Pons (tissue), 1 donor: Measurements from ENCODE around the gene AGER.
"Not testable (repeated sequence)": the region's sequence is repeated elsewhere in the genome, so short reads cannot be mapped to it uniquely, and the experiment has no call there.

ENCODE experiments used
- DNase-seq: peaks from one replicate; pipeline ENCODE4 v3.0.0-alpha.2; 2016; ENCODE audit warnings: low spot score

Gene AGER

GRCh38 chr6:32186151-32186840, 2.2 kb upstream of the AGER start:
- DNase-seq: not testable (repeated sequence)

DNA sequence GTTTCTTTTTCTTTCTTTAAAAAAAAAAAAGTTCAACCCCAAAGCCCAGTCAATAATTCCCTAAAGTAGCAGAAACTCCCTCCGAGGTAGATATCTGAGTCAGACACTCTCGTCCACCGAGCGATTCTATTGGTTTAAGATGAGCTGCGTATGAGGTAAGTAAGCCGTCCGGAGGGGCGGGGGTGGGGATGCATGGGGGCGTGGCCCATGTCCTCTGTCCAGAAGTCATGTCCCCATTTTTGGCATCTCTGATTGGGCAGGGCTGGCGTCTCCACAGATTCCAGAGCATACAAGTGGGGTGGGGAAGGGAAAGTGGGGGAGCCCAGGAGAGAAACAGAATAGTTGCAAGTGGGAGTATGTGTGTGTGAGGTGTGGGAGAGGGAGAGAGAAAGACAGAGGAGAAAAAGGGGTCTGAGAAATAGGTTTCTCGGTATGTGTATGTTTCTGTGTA, 1.7 kb upstream of the AGER start:
- not testable (repeated sequence) for DNase-seq

- DNase-seq: no peak
Measured at GRCh38 chr6:32183483-32184083, 470 bp downstream of the AGER start.

DNA sequence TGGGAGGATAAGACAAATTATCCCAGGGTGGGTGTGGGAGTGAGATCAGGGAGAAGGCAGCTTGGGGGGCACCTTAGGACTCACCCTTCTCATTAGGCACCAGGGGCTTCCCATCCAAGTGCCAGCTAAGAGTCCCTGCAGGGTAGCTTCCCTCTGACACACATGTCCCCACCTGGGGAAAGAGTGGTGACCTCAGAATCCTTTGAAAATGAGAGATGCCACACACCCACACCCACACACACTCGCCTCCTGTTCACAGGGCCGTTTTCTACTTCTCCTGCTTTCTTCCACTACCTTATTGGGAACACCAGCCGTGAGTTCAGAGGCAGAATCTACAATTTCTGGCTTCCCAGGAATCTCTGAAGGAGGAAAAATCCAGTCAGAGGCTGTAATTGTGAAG, 1.0 kb downstream of the AGER start:
- DNase-seq: no peak

- no peak for DNase-seq
Measured at GRCh38 chr6:32182555-32182981, 1.5 kb downstream of the AGER start.

DNA sequence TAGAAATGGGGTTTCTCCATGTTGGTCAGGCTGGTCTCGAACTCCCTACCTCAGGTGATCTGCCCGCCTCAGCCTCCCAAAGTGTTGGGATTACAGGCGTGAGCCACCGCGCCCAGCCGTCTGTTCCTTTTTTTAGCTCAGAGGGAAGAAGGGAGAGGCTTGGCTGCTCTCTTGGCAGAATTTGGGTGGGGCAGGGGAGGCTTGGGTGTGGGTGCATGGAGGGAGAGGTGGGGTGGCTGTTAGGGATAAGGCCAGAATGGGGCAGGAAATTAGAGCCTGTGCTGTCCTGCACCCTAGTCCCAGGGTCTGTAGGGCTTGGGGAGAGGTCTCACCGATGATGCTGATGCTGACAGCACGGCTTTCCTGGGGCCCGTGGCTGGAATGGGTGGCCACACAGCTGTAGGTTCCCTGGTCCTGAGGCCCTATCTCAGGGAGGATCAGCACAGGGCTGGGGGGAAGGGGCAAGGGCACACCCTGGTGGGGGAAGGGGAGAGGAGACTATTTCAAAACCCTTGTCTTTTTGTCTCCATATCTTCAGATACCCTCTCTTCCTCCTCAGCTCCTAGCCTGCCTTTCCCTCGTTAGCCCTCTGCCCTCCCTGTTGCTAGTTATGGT, 2.0 kb downstream of the AGER start:
- no peak for DNase-seq

DNA sequence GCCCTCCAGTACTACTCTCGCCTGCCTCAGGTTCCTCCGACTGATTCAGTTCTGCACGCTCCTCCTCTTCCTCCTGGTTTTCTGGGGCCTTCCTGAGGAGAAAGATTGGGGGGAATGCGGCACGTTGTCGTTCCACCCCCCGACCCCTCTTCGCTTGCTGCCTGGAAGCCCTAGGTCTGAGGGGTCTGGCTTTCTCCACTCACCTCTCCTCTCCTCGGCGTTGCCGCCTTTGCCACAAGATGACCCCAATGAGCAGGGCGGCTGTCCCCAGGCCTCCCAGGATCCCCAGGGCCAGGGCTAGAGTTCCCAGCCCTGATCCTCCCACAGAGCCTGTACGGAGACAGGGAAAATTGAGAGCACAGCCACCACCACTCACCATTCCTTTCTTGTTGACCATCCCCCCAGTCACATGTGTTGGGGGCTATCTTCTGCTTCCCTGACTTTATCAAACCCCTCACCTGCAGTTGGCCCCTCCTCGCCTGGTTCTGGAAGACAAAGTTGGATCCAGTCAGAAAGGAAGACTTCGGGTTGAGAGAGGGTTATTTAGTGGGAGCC, 2.8 kb downstream of the AGER start:
- no peak for DNase-seq

DNA sequence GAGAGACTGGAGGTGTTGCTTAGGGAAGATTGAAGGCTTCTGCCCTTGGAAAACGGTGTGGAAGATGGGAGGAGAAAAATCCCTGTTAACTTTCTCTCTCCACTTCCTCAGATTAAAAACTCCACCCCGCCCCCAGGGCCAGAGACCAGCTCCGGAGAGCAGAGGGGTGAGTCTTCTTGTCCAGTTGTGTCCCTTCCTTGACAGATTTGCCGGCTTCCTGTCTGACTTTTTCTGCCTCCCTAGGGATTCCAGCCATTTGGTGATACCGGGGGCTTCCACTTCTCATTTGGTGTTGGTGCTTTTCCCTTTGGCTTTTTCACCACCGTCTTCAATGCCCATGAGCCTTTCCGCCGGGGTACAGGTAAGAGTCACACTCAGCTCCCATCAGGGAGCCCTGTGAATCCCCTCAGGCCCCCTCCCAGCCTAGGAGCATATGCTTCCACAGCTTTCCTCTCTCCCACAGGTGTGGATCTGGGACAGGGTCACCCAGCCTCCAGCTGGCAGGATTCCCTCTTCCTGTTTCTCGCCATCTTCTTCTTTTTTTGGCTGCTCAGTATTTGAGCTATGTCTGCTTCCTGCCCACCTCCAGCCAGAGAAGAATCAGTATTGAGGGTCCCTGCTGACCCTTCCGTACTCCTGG, 4.2 kb downstream of the AGER start:
- DNase-seq: no peak

DNA sequence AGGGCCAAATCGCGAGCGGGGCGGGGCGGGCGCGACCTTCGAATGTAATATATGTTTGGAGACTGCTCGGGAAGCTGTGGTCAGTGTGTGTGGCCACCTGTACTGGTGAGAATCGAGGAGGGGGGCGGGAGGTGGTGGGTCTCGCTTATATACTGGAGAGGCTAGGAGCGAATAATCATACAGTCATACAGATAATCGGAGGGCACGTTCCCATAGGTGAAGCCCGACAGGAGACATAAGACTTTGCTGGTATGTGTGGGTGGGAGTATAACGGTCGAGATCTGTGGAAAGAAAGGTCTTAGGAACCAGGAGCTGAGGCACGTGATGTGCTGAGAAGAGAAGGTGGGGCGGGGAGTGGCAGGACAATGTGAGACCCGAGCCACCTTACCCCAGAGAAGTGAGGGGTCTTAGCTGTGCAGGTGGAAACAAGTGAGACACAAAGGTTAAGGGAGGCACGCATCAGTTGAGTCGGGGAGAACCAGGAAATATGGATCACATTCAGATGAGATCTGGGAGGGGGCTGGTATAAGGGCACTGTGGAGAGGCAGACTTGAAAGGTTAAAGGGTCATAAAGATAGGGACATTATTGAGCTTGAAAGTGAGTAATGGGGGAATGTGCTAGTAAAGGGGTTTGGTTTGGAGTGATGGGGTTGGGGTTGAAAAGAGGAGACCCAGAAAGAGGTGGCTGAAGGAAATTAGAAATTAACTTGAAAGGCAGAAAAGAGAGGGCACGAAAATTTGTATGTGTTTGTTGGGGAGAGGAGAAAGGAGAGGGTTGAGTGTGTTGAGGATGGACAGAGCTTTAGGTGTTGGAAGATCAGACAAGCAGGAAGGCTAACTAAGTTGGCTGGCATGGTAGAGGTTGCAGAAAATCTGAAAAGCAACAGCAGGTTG, 5.3 kb downstream of the AGER start:
- peak; percentile 48 for DNase-seq

GRCh38 chr6:32177788-32178546, 6.1 kb downstream of the AGER start, which contains the start of gene RNF5:
TSS of gene RNF5 (plus strand) at chr6:32178405. CDS start at chr6:32178512, 107 bp downstream.
- DNase-seq: peak; percentile 100

DNA sequence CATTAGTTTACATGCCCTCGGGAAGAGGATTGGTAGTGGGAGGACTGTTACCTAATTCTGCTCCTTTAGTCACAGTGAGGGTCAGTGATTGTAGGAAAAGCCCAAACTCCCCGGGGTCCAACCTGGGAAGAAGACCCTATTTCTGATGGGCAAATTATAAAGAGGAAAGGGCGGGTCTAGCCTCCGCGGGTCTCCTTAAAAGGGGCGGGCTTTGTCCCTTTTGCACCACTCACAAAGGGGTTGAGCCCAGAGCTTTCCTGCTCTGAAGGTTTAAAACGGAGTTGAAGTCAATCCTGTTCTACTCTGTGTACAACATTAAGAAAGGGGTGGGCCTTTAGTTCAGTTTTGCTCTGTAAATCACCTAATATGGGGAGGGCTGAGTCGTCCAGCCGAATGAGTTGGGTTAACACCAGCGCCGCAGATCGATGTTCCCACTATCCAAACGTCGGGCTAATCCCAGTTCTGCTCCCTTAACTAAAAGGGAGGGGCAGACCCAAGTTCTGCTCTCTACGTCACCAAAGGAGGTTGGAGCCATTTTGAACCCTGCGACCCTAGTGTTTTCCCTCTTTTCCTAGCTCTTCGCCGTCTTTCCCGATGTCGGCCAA, 6.8 kb downstream of the AGER start:
- DNase-seq: no peak

DNA sequence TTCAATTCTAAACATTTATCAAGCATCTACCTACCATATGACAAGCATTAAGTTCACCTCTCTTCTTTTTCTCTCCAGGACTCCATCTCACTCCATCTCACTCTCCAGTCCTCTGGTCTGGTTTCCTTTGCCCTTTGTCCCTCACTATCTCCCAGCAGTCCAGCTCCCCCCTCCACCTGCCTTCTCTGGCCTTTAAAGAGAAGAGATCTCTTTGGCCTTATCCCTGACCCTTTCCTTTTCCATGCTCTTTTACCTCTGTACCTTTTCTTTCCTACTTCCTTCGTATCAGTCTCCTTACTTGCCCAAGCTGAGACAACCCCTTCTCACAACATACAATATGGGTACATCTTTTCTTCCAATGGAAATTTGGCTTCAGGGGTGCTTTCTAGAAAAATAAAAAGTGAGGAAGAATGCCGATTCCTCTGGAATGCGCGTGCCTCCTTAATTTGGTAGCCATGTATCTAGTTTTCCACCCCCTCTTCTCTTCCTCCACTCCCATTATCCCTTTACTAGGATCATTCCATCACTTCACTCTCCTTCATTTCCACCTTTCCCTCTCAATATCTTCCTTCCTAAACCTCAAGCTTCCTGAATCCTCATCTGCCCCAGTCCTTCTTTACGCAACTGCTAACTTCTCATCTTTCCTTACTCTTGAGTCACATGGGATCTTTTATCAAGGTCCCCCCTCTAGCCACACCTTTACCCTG, 7.4 kb downstream of the AGER start:
- peak; percentile 72 for DNase-seq

DNA sequence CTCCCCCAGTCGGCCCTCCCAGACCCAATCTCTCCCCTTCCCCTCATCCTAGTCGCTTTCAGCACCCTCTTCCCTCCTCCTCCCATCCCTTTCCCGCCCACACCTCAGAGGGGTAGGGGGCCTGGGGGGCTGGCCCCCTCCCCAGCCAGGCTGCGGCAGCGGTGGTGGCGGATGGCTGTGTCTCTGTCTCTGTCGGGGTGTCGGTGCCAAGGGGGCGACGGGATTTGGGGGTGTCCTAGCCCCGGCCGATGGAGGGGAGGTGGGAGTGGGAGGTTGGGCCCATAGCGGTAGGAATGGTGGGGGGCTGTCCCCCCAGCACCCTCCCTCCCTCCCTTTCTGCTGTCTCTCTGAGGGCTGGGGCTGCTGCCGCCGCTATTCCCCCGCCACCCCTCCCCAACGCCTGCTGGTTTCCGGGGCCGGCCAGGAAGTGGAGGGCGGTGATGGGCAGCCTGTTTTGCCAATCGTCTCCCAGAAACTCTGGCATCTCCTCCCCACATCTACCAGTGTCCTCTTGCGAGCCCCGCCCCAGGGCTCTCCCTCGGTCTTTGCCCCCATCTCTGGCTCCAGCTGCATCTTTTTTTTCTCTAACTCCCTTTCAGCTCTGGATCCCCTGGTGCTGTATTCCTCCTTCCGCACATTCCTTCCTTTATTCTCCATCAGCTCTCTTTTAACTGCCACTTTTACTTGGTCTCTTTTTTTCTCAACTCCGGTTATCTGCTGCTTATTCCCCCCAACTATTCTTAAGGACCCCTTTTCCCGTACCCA, 8.2 kb downstream of the AGER start, which contains the start of gene AGPAT1:
Gene AGPAT1, minus strand, starts transcription at position 374 of the 765 bp plus-strand sequence. CDS start 4,588 bp downstream, outside the sequence.
- peak; percentile 98 for DNase-seq

- DNase-seq: no peak
Measured at GRCh38 chr6:32175322-32175710, 8.7 kb downstream of the AGER start.

- no peak for DNase-seq
Measured at GRCh38 chr6:32174416-32174815, 9.6 kb downstream of the AGER start.

- no peak for DNase-seq
Measured at GRCh38 chr6:32173051-32173727, 10.9 kb downstream of the AGER start.

DNA sequence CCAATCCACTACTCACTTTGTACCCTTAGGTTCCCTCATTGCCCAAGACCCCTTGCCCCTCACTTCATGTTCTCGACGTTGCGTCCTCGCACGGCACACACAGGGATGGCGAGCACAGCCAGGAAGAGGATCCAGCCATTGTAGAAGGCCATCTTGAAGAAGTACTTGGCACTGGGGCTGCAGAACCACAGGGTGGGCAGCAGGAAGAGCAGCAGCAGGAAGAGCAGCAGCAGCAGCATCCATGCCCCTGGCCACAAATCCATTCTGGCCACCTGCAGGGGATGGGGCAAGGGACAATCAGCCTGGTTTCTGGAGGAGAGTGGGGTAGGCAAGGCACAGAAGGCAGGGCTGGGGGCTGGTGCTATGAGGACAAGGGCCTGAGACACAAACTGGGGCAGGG, 12.8 kb downstream of the AGER start:
- no peak for DNase-seq

DNA sequence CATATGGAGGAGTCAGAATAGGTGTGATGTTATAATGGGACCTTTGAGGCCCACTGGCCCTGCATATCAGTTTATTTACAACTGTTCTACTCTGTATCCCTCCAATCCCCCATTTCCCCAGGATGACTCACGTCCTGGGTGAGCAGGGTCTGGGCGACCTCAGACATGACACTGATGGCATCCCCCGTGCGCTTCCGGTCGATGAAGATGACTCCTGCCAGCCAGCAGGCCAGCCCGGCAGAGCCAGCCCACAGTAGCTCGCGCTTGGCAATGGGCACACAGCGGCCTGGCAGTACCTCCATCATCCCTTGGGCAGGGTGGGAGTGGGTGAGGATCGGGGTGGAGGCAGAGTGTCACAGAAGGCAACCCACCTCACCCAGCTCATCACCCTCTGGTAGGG, 13.8 kb downstream of the AGER start:
- DNase-seq: no peak
